CD14-positive monocyte (primary cell): ENCODE measurements around the gene FLYWCH2. TPM values are rescaled to one million over a fixed set of nuclear protein-coding genes. Genes with fewer than 3 reads are reported as not detected.

Experiments used
- DNase-seq, 3 donors: peaks; one replicate each; pipeline ENCODE4 v3.0.0-alpha.2; 2011 to 2022
- H2AFZ ChIP-seq: 2 replicates; pipeline ENCODE4 v1.6.0; 2012; ENCODE audit warnings: mild to moderate bottlenecking, low read depth, low read length, inconsistent platforms; ENCODE audit not compliant: insufficient read depth, poor library complexity, severe bottlenecking
- H3K27ac ChIP-seq, 2 donors: 1 replicate in 1 of 2; 2 replicates in 1 of 2; pipeline ENCODE4 v1.5.1; 2012 to 2013; ENCODE audit warnings: low read length in 2 of 2, control low read depth in 1 of 2, inconsistent platforms in 1 of 2, low read depth in 1 of 2, mild to moderate bottlenecking in 1 of 2
- H3K27me3 ChIP-seq, 2 donors: one replicate each; pipeline versions ENCODE4 v1.6.0 to v1.6.1; 2011 to 2013; ENCODE audit warnings: low read length in 2 of 2; ENCODE audit not compliant: control insufficient read depth in 2 of 2, insufficient read depth in 2 of 2
- H3K36me3 ChIP-seq, 2 donors: replicated peaks in 1 of 2; 1 replicate in 1 of 2; 2 replicates in 1 of 2; pipeline versions ENCODE4 v1.5.1 to v1.6.1; 2012 to 2013; ENCODE audit warnings: low read length in 2 of 2, control low read depth in 1 of 2, inconsistent platforms in 1 of 2, mild to moderate bottlenecking in 1 of 2; ENCODE audit not compliant: insufficient read depth in 2 of 2, control insufficient read depth in 1 of 2
- H3K4me1 ChIP-seq, 2 donors: 1 replicate in 1 of 2; 2 replicates in 1 of 2; pipeline versions ENCODE4 v1.5.1 to v1.6.1; 2012 to 2013; ENCODE audit warnings: low read length in 2 of 2, control low read depth in 1 of 2, inconsistent platforms in 1 of 2, mild to moderate bottlenecking in 1 of 2, moderate library complexity in 1 of 2; ENCODE audit not compliant: insufficient read depth in 2 of 2, control insufficient read depth in 1 of 2
- H3K4me2 ChIP-seq: replicated peaks from 2 replicates; pipeline ENCODE3; 2012; ENCODE audit warnings: low read length, moderate library complexity, mild to moderate bottlenecking; ENCODE audit not compliant: poor library complexity, severe bottlenecking; ENCODE audit errors: extremely low read depth
- H3K4me3 ChIP-seq, 3 experiments: fragments of 200-600 bp in 1 of 3; sonication (generic) in 1 of 3; replicated peaks in 1 of 3; 1 replicate in 2 of 3; 2 replicates in 1 of 3; pipeline ENCODE4 v1.5.1; 2011 to 2013; ENCODE audit warnings: low read length in 3 of 3, mild to moderate bottlenecking in 3 of 3, control low read depth in 2 of 3, low read depth in 2 of 3, inconsistent platforms in 1 of 3, moderate library complexity in 1 of 3
- H3K79me2 ChIP-seq: 2 replicates; pipeline ENCODE4 v1.6.0; 2012; ENCODE audit warnings: mild to moderate bottlenecking, control low read depth, inconsistent platforms, low read length, moderate library complexity; ENCODE audit not compliant: insufficient read depth
- H3K9ac ChIP-seq: 2 replicates; pipeline ENCODE4 v1.6.0; 2017; ENCODE audit warnings: low read length, mild to moderate bottlenecking; ENCODE audit not compliant: insufficient read depth, poor library complexity, severe bottlenecking
- H3K9me3 ChIP-seq, 2 donors: replicated peaks in 1 of 2; 1 replicate in 1 of 2; 2 replicates in 1 of 2; pipeline versions ENCODE4 v1.5.1 to v1.6.1; 2012 to 2013; ENCODE audit warnings: low read length in 2 of 2, control low read depth in 1 of 2; ENCODE audit not compliant: control insufficient read depth in 1 of 2, insufficient read depth in 1 of 2
- H4K20me1 ChIP-seq: 2 replicates; pipeline ENCODE4 v1.6.0; 2012; ENCODE audit warnings: mild to moderate bottlenecking, low read length, control low read depth, moderate library complexity; ENCODE audit not compliant: insufficient read depth
- H3K27ac Mint-ChIP-seq, 7 donors: one replicate each; pipeline ENCODE4 v1.8.0; 2020; ENCODE audit warnings: mild to moderate bottlenecking in 7 of 7, mixed read lengths in 7 of 7, moderate library complexity in 6 of 7, inconsistent platforms in 2 of 7
- H3K27me3 Mint-ChIP-seq, 3 donors: one replicate each; pipeline ENCODE4 v1.8.0; 2021 to 2022; ENCODE audit warnings: low read depth in 3 of 3, mild to moderate bottlenecking in 3 of 3, mixed read lengths in 3 of 3, moderate library complexity in 3 of 3, inconsistent platforms in 1 of 3
- H3K36me3 Mint-ChIP-seq, 2 donors: one replicate each; pipeline ENCODE4 v1.8.0; 2020; ENCODE audit warnings: mixed read lengths in 2 of 2, inconsistent platforms in 1 of 2, mild to moderate bottlenecking in 1 of 2
- H3K4me1 Mint-ChIP-seq: one replicate; pipeline ENCODE4 v1.8.0; 2020; ENCODE audit warnings: mild to moderate bottlenecking, mixed read lengths
- H3K4me3 Mint-ChIP-seq, 2 donors: one replicate each; pipeline ENCODE4 v1.8.0; 2020; ENCODE audit warnings: mild to moderate bottlenecking in 2 of 2, mixed read lengths in 2 of 2, moderate library complexity in 1 of 2
- H3K9me3 Mint-ChIP-seq, 7 donors: one replicate each; pipeline ENCODE4 v1.8.0; 2020 to 2022; ENCODE audit warnings: mixed read lengths in 7 of 7, mild to moderate bottlenecking in 6 of 7, moderate library complexity in 6 of 7, inconsistent platforms in 2 of 7
- WGBS: methylation state at CpG from one replicate; pipeline ENCODE4 v1.1.5; 2013; ENCODE audit warnings: missing lambda C conversion rate; ENCODE audit not compliant: insufficient coverage; 5-methylcytosine and 5-hydroxymethylcytosine counted together
- intact Hi-C, 2 donors: fragments of 100-400 bp; cut with micrococcal nuclease; formaldehyde crosslinking; loops; one replicate each; pipeline versions ENCODE4 v1.15.0 to v1.15.1; 2023
- polyA plus RNA-seq, 3 donors: library from polyadenylated mRNA; depleted of rRNA in 1 of 3; unstranded in 2 of 3; stranded (reverse) in 1 of 3; fragments of 300-500 nt in 2 of 3; fragments of >200 nt in 1 of 3; fragmentation: Illumina TruSeq in 2 of 3; gene quantifications; 1 replicate in 2 of 3; 2 replicates in 1 of 3; pipeline ENCODE4 v1.2.3, GENCODE V29; 2012 to 2021
- TF ChIP-seq, protein P1 (sequence below): fragments of 200-600 bp; IDR thresholded peaks from one replicate; pipeline ENCODE4 v1.8.0; 2022; ENCODE audit warnings: antibody characterized with exemption, mild to moderate bottlenecking

Gene FLYWCH2
- polyA plus RNA-seq, 3 donors = 10.9 to 14.8 (median 12.7) TPM

DNA sequence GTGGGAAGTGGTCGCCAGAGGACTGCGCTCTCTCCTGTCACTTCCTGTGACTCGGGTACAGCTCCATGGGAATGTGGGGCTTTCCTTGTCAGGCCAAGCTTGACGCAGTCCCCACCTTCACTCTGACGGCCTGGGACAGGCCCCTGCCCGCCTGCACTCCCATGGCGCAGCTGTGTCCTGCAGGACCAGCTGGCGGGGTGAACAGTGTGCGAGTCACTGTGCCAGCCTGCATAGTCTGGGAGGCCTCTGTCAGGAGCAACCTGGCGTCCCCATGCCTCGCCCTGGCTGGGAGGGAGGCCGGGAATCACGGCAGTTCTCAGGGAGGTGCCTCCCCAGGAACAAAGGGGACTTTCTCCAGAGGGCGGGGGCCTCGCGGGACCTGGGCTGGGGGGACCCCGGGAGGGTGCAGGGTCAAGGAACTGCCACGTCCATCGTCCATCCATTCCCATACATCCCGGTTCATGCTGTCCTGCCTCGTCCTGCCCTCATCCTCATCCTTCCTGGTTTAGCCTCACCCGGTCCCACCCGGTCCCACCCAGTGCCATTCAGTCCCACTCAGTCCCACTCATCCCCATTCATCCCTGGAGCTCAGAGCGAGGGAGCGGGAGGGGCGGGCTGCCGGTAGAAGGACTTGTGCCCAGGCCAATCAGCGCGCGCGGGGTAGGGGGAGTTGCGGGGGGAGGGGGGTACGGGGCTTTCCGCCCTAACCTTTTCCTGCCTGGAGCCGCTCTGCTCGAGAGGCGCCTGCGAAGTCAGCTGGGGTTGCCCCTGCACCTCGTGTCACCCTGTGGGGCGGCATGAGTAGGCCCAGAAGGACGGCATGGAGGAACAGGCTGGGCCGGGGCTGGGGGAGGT, 42.1 kb downstream of the FLYWCH2 start:
- H3K4me1 Mint-ChIP-seq = peaks cover 8% of the 10 kb centered on the region
- Histone ChIP-seq H4K20me1 (peaks cover 6% of the 10 kb centered on the region), H3K4me3 (no peak overlapping the region), H3K36me3 (peaks cover 15 to 19% of the 10 kb centered on the region in 2 donors), H3K4me1 (peaks cover 6 to 8% of the 10 kb centered on the region in 2 donors), H3K27ac (no peak overlapping the region), H2AFZ (no peak overlapping the region), H3K4me2 (no peak overlapping the region), H3K79me2 (no peaks in the 10 kb centered on the region), H3K9ac (no peak overlapping the region), H3K27me3 (no peaks in the 10 kb centered on the region), H3K9me3 (no peaks in the 10 kb centered on the region)
- no peak overlapping the region for H3K27ac Mint-ChIP-seq
- no peaks in the 10 kb centered on the region for H3K27me3 Mint-ChIP-seq
- intact Hi-C loops = loop anchor here in 1 of 2 donors (5.0 kb wide), 1 partner anchor 88 kb away; no protein-coding TSS in a partner anchor
- DNase-seq = no peak
- TF ChIP-seq, protein P1, sequence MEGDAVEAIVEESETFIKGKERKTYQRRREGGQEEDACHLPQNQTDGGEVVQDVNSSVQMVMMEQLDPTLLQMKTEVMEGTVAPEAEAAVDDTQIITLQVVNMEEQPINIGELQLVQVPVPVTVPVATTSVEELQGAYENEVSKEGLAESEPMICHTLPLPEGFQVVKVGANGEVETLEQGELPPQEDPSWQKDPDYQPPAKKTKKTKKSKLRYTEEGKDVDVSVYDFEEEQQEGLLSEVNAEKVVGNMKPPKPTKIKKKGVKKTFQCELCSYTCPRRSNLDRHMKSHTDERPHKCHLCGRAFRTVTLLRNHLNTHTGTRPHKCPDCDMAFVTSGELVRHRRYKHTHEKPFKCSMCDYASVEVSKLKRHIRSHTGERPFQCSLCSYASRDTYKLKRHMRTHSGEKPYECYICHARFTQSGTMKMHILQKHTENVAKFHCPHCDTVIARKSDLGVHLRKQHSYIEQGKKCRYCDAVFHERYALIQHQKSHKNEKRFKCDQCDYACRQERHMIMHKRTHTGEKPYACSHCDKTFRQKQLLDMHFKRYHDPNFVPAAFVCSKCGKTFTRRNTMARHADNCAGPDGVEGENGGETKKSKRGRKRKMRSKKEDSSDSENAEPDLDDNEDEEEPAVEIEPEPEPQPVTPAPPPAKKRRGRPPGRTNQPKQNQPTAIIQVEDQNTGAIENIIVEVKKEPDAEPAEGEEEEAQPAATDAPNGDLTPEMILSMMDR = no peak
- peaks cover 19 to 40% of the 10 kb centered on the region in 2 donors for H3K36me3 Mint-ChIP-seq
- peaks cover 0 to 1% (median 0%) of the 10 kb centered on the region in 7 donors for H3K9me3 Mint-ChIP-seq
- WGBS = 79% methylated on average over 28 of the region's 42 CpGs
- no peak overlapping the region for H3K4me3 Mint-ChIP-seq

DNA sequence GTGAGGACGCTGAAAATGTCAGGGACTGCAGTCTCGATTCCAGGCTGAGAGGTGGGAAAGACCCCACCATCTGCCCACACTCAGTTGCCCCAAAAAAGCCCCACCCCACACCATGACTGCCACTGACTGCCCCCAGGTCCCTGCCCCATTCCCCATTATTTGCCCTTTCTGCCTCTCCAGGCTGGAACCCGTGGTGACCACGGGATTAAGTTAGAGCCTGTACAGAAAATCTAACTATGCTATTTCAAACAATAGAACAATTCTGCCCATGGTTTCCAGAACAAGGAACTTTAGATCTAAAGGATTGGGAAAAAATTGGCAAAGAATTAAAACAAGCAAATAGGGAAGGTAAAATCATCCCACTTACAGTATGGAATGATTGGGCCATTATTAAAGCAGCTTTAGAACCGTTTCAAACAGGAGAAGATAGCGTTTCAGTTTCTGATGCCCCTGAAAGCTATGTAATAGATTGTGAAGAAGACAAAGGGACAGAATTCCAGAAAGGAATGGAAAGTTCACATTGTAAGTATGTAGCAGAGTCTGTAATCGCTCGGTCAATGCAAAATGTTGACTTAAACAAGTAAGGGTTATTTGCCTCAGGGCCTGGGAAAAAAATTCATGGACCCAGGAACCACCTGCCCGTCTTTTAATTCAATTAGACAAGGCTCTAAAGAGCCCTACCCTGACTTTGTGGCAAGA, 43.1 kb downstream of the FLYWCH2 start:
- no peak overlapping the region for H3K4me2 ChIP-seq

More for the DNA sequence above, 43.1 kb downstream of the FLYWCH2 start:
- no peak for DNase-seq
- Histone ChIP-seq H2AFZ (no peak overlapping the region), H3K27ac (no peak overlapping the region), H3K36me3 (peaks cover 21 to 27% of the 10 kb centered on the region in 2 donors), H3K79me2 (no peaks in the 10 kb centered on the region), H3K27me3 (no peaks in the 10 kb centered on the region), H3K9me3 (no peaks in the 10 kb centered on the region), H3K4me1 (peaks cover 6 to 8% of the 10 kb centered on the region in 2 donors), H3K9ac (no peak overlapping the region), H4K20me1 (peaks cover 6% of the 10 kb centered on the region), H3K4me3 (no peak overlapping the region)
- intact Hi-C loops = loop anchor here in 1 of 2 donors (2.0 kb wide), 1 partner anchor 87 kb away; no protein-coding TSS in a partner anchor
- H3K27me3 Mint-ChIP-seq = no peaks in the 10 kb centered on the region
- H3K4me1 Mint-ChIP-seq = peaks cover 8% of the 10 kb centered on the region
- peaks cover 0 to 3% (median 0%) of the 10 kb centered on the region in 7 donors for H3K9me3 Mint-ChIP-seq
- no peak overlapping the region for H3K4me3 Mint-ChIP-seq
- 100% methylated on average over 3 of the region's 9 CpGs for WGBS
- peaks cover 21 to 43% of the 10 kb centered on the region in 2 donors for H3K36me3 Mint-ChIP-seq
- peak overlapping the region in 1 of 7 donors; percentile 5 for H3K27ac Mint-ChIP-seq
- TF ChIP-seq, protein P1 = no peak
